Body of pancreas (tissue), 4 donors: ENCODE measurements around the gene PTCD1.

ENCODE experiments used
- POLR2A ChIP-seq, 3 donors: fragments of 450-650 bp; IDR thresholded peaks; one replicate each; pipeline ENCODE4 v1.6.1; 2016; ENCODE audit warnings: antibody characterized with exemption in 3 of 3, mild to moderate bottlenecking in 2 of 3
- TF ChIP-seq, protein P1 (sequence below), 7 experiments: fragments of 450-650 bp in 4 of 7; fragments of 200-600 bp in 3 of 7; sonication (generic) in 3 of 7; IDR thresholded peaks; one replicate each; pipeline ENCODE4 v1.5.1; 2016 to 2019; ENCODE audit warnings: antibody characterized with exemption in 7 of 7

DNA sequence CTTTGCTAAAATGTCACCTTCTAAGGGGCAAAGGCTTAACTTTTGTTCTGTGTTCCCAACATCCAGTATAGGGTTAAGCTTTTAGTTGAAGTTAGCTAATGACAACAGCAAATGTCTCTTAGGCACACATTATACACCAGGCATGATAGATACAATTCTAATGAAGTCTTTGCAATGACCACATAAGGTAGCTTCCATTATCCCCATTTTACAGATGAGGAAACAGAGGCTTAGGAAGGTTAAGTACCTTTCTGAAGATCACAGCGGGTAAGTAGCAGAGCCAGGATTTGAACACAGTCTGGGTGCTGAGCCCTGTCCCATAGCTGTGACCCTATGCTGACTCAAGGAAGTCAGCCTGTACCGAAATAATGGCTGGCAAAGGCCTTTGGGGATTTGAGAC is 28.0 kb downstream of the PTCD1 start:
- no peak for TF ChIP-seq POLR2A (IDR thresholded peaks at IDR 0.05)
- TF ChIP-seq, protein P1, sequence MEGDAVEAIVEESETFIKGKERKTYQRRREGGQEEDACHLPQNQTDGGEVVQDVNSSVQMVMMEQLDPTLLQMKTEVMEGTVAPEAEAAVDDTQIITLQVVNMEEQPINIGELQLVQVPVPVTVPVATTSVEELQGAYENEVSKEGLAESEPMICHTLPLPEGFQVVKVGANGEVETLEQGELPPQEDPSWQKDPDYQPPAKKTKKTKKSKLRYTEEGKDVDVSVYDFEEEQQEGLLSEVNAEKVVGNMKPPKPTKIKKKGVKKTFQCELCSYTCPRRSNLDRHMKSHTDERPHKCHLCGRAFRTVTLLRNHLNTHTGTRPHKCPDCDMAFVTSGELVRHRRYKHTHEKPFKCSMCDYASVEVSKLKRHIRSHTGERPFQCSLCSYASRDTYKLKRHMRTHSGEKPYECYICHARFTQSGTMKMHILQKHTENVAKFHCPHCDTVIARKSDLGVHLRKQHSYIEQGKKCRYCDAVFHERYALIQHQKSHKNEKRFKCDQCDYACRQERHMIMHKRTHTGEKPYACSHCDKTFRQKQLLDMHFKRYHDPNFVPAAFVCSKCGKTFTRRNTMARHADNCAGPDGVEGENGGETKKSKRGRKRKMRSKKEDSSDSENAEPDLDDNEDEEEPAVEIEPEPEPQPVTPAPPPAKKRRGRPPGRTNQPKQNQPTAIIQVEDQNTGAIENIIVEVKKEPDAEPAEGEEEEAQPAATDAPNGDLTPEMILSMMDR (IDR thresholded peaks at IDR 0.05), result no peak
